Activated CD4-positive, alpha-beta T cell treated with anti-CD3 and anti-CD28 coated beads for 4 hours (primary cell): ENCODE measurements around the gene CAV2.
A peak's percentile ranks its signal among the peaks of the same experiment; 100 is the strongest.
"Not testable (repeated sequence)": the region's sequence is repeated elsewhere in the genome, so short reads cannot be mapped to it uniquely, and the experiment has no call there.

ENCODE experiments used
- DNase-seq, 2 donors: peaks; one replicate each; pipeline ENCODE4 v3.0.0-alpha.2; 2020

Gene CAV2

GRCh38 chr7:116499168-116500077, at the start of gene CAV2:
Gene CAV2, plus strand, starts transcription at chr7:116499738. Its CDS starts 44 bp downstream, at chr7:116499782.
- peak in 1 of 2 donors; percentile 4 for DNase-seq

- no peak for DNase-seq
Measured at GRCh38 chr7:116449950-116450349, 49.6 kb upstream of the CAV2 start.

- DNase-seq = no peak
Measured at GRCh38 chr7:116451957-116452729, 47.4 kb upstream of the CAV2 start.

GRCh38 chr7:116454377-116454776, 45.2 kb upstream of the CAV2 start:
- DNase-seq = no peak

- DNase-seq = no peak
Measured at GRCh38 chr7:116455009-116455408, 44.5 kb upstream of the CAV2 start.

- DNase-seq = no peak
Measured at GRCh38 chr7:116455499-116455898, 44.0 kb upstream of the CAV2 start.

GRCh38 chr7:116461500-116461899, 38.0 kb upstream of the CAV2 start:
- no peak for DNase-seq

- DNase-seq = no peak
Measured at GRCh38 chr7:116463956-116464355, 35.6 kb upstream of the CAV2 start.

- no peak for DNase-seq
Measured at GRCh38 chr7:116464375-116464774, 35.2 kb upstream of the CAV2 start.

- DNase-seq = no peak
Measured at GRCh38 chr7:116465125-116465524, 34.4 kb upstream of the CAV2 start.

GRCh38 chr7:116468534-116468933, 31.0 kb upstream of the CAV2 start:
- no peak for DNase-seq

GRCh38 chr7:116477625-116478024, 21.9 kb upstream of the CAV2 start:
- DNase-seq = no peak

- DNase-seq = no peak
Measured at GRCh38 chr7:116478834-116479233, 20.7 kb upstream of the CAV2 start.

GRCh38 chr7:116483271-116483942, 16.1 kb upstream of the CAV2 start:
- no peak for DNase-seq

- DNase-seq = not testable (repeated sequence)
Measured at GRCh38 chr7:116484389-116484788, 15.1 kb upstream of the CAV2 start.

GRCh38 chr7:116487907-116488521, 11.5 kb upstream of the CAV2 start:
- DNase-seq = no peak

GRCh38 chr7:116490351-116490750, 9.2 kb upstream of the CAV2 start:
- no peak for DNase-seq

GRCh38 chr7:116491887-116492653, 7.5 kb upstream of the CAV2 start:
- DNase-seq = no peak

GRCh38 chr7:116492654-116493109, 6.9 kb upstream of the CAV2 start:
- DNase-seq = no peak

GRCh38 chr7:116493449-116493848, 6.1 kb upstream of the CAV2 start:
- DNase-seq = no peak

- no peak for DNase-seq
Measured at GRCh38 chr7:116494472-116494871, 5.1 kb upstream of the CAV2 start.

GRCh38 chr7:116495736-116496135, 3.8 kb upstream of the CAV2 start:
- DNase-seq = no peak
